Heart right ventricle (tissue), 16 donors: ENCODE results near the gene LBHD2. TPM values are rescaled to one million over a fixed set of nuclear protein-coding genes. Genes with fewer than 3 reads are reported as not detected.
"Not testable (repeated sequence)": the region's sequence is repeated elsewhere in the genome, so short reads cannot be mapped to it uniquely, and the experiment has no call there.

Experiments used
- ATAC-seq, 8 donors: fragments of 200-7000 bp; cut with Tn5 transposase; one replicate each; pipeline ENCODE4 v1.9.1; 2020; ENCODE audit warnings: mild to moderate bottlenecking in 8 of 8, moderate library complexity in 8 of 8, moderate number of reproducible peaks in 1 of 8
- DNase-seq, 2 donors: peaks; one replicate each; pipeline ENCODE4 v3.0.0-alpha.2; 2020
- H3K27ac ChIP-seq, 10 donors: fragments of 200-600 bp; sonication (generic) in 2 of 10; one replicate each; pipeline versions ENCODE4 v1.5.0 to v1.8.0; 2020 to 2022; ENCODE audit warnings: mild to moderate bottlenecking in 3 of 10
- H3K27me3 ChIP-seq, 7 donors: fragments of 200-600 bp; one replicate each; pipeline ENCODE4 v1.8.0; 2021 to 2022; ENCODE audit warnings: mild to moderate bottlenecking in 2 of 7
- H3K36me3 ChIP-seq, 9 donors: fragments of 200-600 bp; sonication (generic) in 1 of 9; one replicate each; pipeline versions ENCODE4 v1.5.0 to v1.8.0; 2020 to 2022; ENCODE audit warnings: mild to moderate bottlenecking in 2 of 9
- H3K4me1 ChIP-seq, 9 donors: fragments of 200-600 bp; sonication (generic) in 1 of 9; one replicate each; pipeline versions ENCODE4 v1.5.0 to v1.8.0; 2020 to 2022; ENCODE audit warnings: mild to moderate bottlenecking in 4 of 9
- H3K4me3 ChIP-seq, 10 donors: fragments of 200-600 bp; sonication (generic) in 2 of 10; one replicate each; pipeline versions ENCODE4 v1.5.0 to v1.8.0; 2020 to 2022; ENCODE audit warnings: mild to moderate bottlenecking in 7 of 10, moderate library complexity in 2 of 10
- H3K9me3 ChIP-seq, 11 donors: fragments of 200-600 bp in 10 of 11; sonication (generic) in 2 of 11; one replicate each; pipeline versions ENCODE4 v1.5.0 to v1.8.0; 2013 to 2022; ENCODE audit warnings: mild to moderate bottlenecking in 2 of 11, control low read depth in 1 of 11, moderate library complexity in 1 of 11
- WGBS, 2 donors: extraction: QIAGEN DNeasy Blood & Tissue Kit; methylation state at CpG; one replicate each; pipeline ENCODE4 v1.1.7; 2013; ENCODE audit warnings: inconsistent platforms in 1 of 2; 5-methylcytosine and 5-hydroxymethylcytosine counted together
- intact Hi-C, 10 donors: fragments of 100-400 bp; cut with DNase I; formaldehyde crosslinking; loops; one replicate each; pipeline versions ENCODE4 v1.11.1 to v1.14.2; 2022
- polyA plus RNA-seq, 2 donors: library from polyadenylated mRNA; stranded (reverse); fragments of 200-250 nt; gene quantifications; one replicate each; pipeline ENCODE4 v1.2.3, GENCODE V29; 2013
- total RNA-seq, 10 donors: library from RNA; stranded (reverse); fragmentation: NEBNext Ultra II Directional in 3 of 10; extraction: Animal tissue kit (Norgen Biotek cat#: 25700) in 3 of 10; gene quantifications; one replicate each; pipeline versions ENCODE4 v1.2.1 to v1.2.4, GENCODE V29; 2021 to 2023
- TF ChIP-seq, protein P1 (sequence below), 9 donors: fragments of 200-600 bp; sonication (generic) in 2 of 9; IDR thresholded peaks; one replicate each; pipeline versions ENCODE4 v1.5.0 to v1.8.0; 2021 to 2022; ENCODE audit warnings: antibody characterized with exemption in 9 of 9, mild to moderate bottlenecking in 5 of 9, moderate library complexity in 1 of 9
- donor health status: Arrhythmogenic right ventricular cardiomyopathy.
- donor health status: ischemic (EF 13 %, LVEDD 7.1; RV severe dilation, severe dysfunction).
- donor health status: healthy with polysubstance abuse.
- donor health status: DM: no; HTN: yes; CAD: no.
- donor health status: DM: no; HTN: no; CAD: no.
- donor health status: ischemic (EF 25% LVEDD 6.9; RV normal size, moderate dysfunction).
- donor health status: ischemic (EF 25% LVEDD 5.7; RV mildly dilated, moderate dysfunction).
- donor health status: healthy.
- donor health status: DM: yes; HTN: yes; CAD: no.
- donor health status: Ischemic cardiomyopathy.
- donor health status: ischemic (EF 35%, LVEDD 5.7; RV mildly dilated, moderate dysfunction).
- donor health status: nonischemic (EF 11% LVEDD 7.7; RV severe dilation, severe dysfunction).
- donor health status: DM: yes; HTN: yes; CAD: no.
- donor health status: PGD.
- donor health status: ischemic (EF 29% LVEDD 5.4; RV normal size, mild dysfunction).
- donor health status: nonischemic (EF 23%, LVEDD 6.1; RV moderate dilation, normal function).

The LBHD2 gene
- total and polyA plus RNA-seq, 12 donors = 0.19 TPM; not detected in 11

DNA sequence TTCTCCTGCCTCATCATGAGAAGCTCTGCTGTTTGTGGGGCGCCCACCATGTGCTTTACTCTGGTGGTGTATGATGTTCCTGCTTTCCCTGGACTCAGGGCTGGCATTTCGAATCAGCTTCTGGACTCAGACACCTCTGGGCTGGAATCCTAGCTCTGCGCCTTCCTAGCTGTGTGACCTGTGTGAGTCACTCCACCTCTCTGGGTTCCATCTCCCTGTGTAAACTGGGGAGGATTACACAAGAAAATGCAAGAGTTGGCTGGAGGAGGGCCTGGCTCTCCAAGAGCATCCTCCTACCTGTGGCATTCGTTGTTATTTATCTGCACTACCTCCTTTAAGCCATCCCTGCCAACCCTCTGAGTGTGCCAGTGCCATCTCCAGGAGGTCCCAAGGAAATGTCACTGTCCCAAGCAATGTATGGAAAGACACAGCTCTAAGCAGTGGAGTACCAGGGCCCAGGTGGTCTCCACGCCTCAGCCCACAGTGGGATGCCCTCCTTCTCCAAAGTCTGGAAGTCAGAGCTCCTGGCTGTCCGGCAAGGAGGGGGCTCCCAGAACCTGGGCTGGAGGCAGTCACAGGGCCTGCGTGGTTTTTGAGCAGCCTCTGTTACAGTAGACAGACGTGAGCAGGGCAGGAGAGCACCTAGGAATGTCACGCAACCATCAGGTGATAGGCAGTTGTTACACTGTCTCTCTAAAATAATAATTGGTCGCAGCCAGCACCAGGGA lies 32.0 kb downstream of the LBHD2 start:
- peaks cover 0 to 87% (median 44%) of the 10 kb centered on the region in 9 donors for H3K4me1 ChIP-seq
- no peaks in the 10 kb centered on the region for H3K9me3 ChIP-seq
- TF ChIP-seq, protein P1, sequence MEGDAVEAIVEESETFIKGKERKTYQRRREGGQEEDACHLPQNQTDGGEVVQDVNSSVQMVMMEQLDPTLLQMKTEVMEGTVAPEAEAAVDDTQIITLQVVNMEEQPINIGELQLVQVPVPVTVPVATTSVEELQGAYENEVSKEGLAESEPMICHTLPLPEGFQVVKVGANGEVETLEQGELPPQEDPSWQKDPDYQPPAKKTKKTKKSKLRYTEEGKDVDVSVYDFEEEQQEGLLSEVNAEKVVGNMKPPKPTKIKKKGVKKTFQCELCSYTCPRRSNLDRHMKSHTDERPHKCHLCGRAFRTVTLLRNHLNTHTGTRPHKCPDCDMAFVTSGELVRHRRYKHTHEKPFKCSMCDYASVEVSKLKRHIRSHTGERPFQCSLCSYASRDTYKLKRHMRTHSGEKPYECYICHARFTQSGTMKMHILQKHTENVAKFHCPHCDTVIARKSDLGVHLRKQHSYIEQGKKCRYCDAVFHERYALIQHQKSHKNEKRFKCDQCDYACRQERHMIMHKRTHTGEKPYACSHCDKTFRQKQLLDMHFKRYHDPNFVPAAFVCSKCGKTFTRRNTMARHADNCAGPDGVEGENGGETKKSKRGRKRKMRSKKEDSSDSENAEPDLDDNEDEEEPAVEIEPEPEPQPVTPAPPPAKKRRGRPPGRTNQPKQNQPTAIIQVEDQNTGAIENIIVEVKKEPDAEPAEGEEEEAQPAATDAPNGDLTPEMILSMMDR (IDR thresholded peaks at IDR 0.05) = no peak
- peak overlapping the region in 1 of 10 donors; percentile 80 for H3K27ac ChIP-seq
- intact Hi-C loops = no loop called here
- H3K36me3 ChIP-seq = no peaks in the 10 kb centered on the region
- H3K4me3 ChIP-seq = no peak overlapping the region
- no peak for DNase-seq
- H3K27me3 ChIP-seq = no peaks in the 10 kb centered on the region
- WGBS, 2 donors = 87 to 96% methylated on average over 10 of the region's 10 CpGs
- ATAC-seq = no peak

DNA sequence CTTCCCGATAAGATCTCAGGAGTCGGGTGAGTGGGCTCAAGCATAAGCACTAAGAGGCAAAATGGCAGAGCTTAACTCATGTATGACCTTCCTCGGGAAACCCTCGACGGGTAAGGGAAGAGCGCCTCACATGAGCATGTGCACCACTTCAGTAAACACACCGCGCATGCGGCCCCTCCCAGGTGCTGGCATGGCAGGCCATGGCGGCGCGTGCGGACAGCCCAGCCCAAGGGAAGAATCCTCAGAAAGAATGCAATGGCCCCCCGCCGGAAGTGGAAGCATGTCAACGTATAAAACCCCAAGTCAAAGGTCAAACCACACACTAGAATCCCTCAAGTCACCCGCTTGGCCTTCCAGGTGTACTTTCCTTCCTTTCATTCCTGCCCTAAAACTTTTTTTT lies 32.6 kb downstream of the LBHD2 start:
- no peak overlapping the region for H3K27ac ChIP-seq
- no peaks in the 10 kb centered on the region for H3K36me3 ChIP-seq
- WGBS, 2 donors = 91 to 93% methylated on average over 17 of the region's 17 CpGs
- TF ChIP-seq, protein P1 (IDR thresholded peaks at IDR 0.05) = no peak
- H3K9me3 ChIP-seq = no peaks in the 10 kb centered on the region
- H3K4me1 ChIP-seq = peaks cover 0 to 87% (median 44%) of the 10 kb centered on the region in 9 donors
- no peak overlapping the region for H3K4me3 ChIP-seq
- DNase-seq = no peak
- no peak for ATAC-seq
- H3K27me3 ChIP-seq = no peaks in the 10 kb centered on the region
- intact Hi-C loops = no loop called here

DNA sequence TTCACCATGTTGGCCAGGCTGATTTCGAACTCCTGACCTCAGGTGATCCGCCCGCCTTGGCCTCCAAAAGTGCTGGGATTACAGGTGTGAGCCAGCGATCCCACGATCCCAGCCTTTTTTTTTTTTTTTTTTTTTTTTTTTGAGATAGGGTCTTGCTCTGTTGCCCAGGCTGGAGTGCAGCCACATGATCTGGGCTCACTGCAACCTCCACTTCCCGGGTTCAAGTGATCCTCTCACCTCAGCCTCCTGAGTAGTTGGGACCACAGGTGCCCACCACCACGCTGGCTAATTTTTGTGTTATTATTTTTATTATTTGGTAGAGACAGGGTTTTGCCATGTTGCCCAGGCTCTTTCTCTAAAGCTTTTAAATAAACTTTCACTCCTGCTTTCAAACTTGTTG lies 33.5 kb downstream of the LBHD2 start:
- DNase-seq, intact Hi-C loops, ATAC-seq: not testable (repeated sequence)

DNA sequence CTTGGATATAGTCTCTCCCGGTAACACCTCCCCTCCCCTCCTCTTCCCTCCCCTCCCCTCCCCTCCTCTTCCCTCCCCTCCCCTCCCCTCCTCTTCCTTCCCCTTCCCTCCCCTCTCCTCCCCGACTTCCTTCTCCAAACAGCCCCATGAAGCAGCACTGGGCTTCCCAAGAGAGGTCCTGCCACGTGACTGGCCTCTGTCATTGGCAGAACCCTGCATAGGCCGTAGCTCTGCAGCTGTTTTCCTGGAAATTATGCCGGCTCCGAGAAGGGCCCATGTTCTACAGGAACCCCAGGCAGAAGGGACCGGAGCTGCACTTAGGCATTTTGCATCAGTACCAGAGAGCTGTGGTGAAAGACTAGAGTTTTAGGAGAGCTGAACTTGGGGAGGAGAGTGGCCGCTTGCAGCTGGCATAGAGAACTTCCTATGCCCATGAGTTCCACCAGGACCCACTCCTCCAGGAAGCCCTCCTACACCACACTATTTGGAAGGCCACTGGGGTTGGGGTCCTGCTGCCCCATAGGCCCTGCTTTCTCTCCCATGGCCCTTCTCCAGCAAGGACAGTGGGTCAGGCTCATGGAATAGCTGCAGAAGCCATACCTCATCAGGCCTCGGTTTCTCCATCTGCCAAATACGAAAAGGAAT lies 34.1 kb downstream of the LBHD2 start:
- H3K36me3 ChIP-seq = no peaks in the 10 kb centered on the region
- ATAC-seq = peak; percentile 43 to 68 (median 52)
- no peaks in the 10 kb centered on the region for H3K9me3 ChIP-seq
- H3K4me3 ChIP-seq = no peak overlapping the region
- peak; percentile 75 to 92 for DNase-seq
- intact Hi-C loops = no loop called here
- 35 to 42% methylated on average over 8 to 10 of the region's 10 CpGs for WGBS, 2 donors
- no peaks in the 10 kb centered on the region for H3K27me3 ChIP-seq
- H3K27ac ChIP-seq = peak overlapping the region; percentile 3 to 99 (median 73)
- TF ChIP-seq, protein P1 (IDR thresholded peaks at IDR 0.05) = no peak
- H3K4me1 ChIP-seq = peaks cover 11 to 88% (median 51%) of the 10 kb centered on the region in 9 donors

More for the DNA sequence above, 33.5 kb downstream of the LBHD2 start:
- Histone ChIP-seq H3K4me1 (peaks cover 7 to 87% (median 47%) of the 10 kb centered on the region in 9 donors), H3K27ac (peak overlapping the region in 7 of 10 donors; percentile 19 to 71 (median 45))
- not testable (repeated sequence) for H3K9me3 ChIP-seq, H3K36me3 ChIP-seq, H3K27me3 ChIP-seq, H3K4me3 ChIP-seq
- 92% methylated on average over 7 of the region's 7 CpGs for WGBS, 2 donors
